Measurements from ENCODE around the gene SRGN.

Gene SRGN

DNA sequence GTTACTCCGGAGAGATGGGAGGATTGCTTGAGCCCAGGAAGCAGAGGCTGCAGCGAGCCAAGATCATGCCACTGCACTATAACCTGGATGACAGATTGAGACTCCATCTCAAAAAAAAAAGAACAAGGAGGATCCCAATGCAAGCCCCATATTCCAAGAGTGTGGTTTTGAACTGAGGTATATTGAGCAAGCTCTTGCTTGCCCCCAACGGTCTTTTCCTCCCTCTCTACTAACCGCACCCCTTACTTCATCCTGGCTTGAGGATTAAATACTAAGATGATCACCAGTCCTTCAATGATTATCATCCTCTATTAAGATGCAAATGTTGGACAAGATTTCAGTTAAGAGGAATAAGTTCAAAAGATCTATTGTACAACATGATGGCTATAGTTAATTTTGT is 12.5 kb upstream of the SRGN start:
- Histone ChIP-seq H3K9ac (ENCODE audit: low read length) (no peak overlapping the region), H3K27ac (ENCODE audit: low read depth, low read length) (no peak overlapping the region), H3K36me3 (ENCODE audit: insufficient read depth, low read length) (no peaks in the 10 kb centered on the region), H3K9me3 (ENCODE audit: low read length) (no peaks in the 10 kb centered on the region), H3K27me3 (ENCODE audit: control insufficient read depth in 1 of 2, insufficient read depth in 2 of 2, low read length in 2 of 2) (no peaks in the 10 kb centered on the region), H3K4me3 (ENCODE audit: low read depth in 1 of 2, low read length in 2 of 2) (no peak overlapping the region), H3K4me1 (ENCODE audit: insufficient read depth, low read length) (no peaks in the 10 kb centered on the region)

GRCh38 chr10:69078311-69078710 is 9.6 kb upstream of the SRGN start:
- Histone ChIP-seq H3K27me3 (ENCODE audit: control insufficient read depth in 1 of 2, insufficient read depth in 2 of 2, low read length in 2 of 2) (no peaks in the 10 kb centered on the region), H3K9ac (ENCODE audit: low read length) (no peak overlapping the region), H3K36me3 (ENCODE audit: insufficient read depth, low read length) (no peaks in the 10 kb centered on the region), H3K4me3 (ENCODE audit: low read depth in 1 of 2, low read length in 2 of 2) (no peak overlapping the region), H3K4me1 (ENCODE audit: insufficient read depth, low read length) (no peaks in the 10 kb centered on the region), H3K9me3 (ENCODE audit: low read length) (no peaks in the 10 kb centered on the region), H3K27ac (ENCODE audit: low read depth, low read length) (no peak overlapping the region)

DNA sequence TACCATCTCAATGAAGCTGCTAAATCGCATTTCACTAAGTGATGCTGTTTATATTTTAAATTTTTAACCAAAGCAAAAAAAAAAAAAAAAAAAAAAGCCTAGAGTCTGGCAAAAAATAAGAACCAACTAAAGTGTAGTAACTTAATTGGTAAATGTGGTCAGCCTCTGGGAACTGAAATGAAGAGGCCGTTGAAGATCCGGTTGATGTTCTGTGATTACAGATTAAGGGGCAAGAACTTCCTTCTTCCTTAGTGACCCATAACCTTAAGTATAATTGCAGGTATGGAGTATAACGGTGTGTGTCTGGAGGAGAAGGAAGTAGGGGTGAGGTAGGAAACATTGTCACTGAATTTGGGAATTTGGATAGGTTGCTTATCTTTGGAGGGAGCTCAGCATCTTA is 7.7 kb upstream of the SRGN start:
- H3K36me3 ChIP-seq (ENCODE audit: insufficient read depth, low read length) = no peaks in the 10 kb centered on the region
- no peaks in the 10 kb centered on the region for H3K4me1 ChIP-seq (ENCODE audit: insufficient read depth, low read length)
- H3K9me3 ChIP-seq (ENCODE audit: low read length) = no peaks in the 10 kb centered on the region
- no peaks in the 10 kb centered on the region for H3K27me3 ChIP-seq (ENCODE audit: control insufficient read depth in 1 of 2, insufficient read depth in 2 of 2, low read length in 2 of 2)
- H3K27ac ChIP-seq (ENCODE audit: low read depth, low read length) = no peak overlapping the region
- no peak overlapping the region for H3K4me3 ChIP-seq (ENCODE audit: low read depth in 1 of 2, low read length in 2 of 2)
- no peak overlapping the region for H3K9ac ChIP-seq (ENCODE audit: low read length)

DNA sequence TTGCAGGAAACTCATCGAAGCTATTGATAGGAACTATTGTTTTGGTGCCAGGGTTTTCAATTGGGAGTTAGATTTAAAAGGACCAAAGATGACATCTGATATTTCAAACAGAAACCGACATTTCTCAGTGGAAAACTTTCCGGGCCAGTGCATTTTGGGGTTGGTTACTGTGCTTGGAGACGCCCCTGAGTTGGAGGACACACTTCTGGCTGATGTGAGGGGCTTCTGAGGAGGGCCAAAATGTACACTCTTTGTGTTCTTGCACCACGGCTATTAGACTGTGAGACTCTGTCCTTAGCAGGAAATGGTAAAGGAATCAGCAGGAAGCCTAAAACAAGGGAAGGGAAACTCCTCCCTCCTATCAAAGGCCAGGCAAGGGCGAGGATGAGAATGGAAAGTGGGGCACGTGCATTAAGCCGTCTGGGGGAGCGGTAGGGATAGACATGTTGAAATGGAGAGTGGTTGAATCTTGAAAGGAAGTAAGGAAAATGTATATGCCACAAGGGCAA is 1.8 kb upstream of the SRGN start:
- no peaks in the 10 kb centered on the region for H3K36me3 ChIP-seq (ENCODE audit: insufficient read depth, low read length)
- H3K4me3 ChIP-seq (ENCODE audit: low read depth in 1 of 2, low read length in 2 of 2) = no peak overlapping the region
- H3K27me3 ChIP-seq (ENCODE audit: control insufficient read depth in 1 of 2, insufficient read depth in 2 of 2, low read length in 2 of 2) = no peaks in the 10 kb centered on the region
- H3K9ac ChIP-seq (ENCODE audit: low read length) = no peak overlapping the region
- no peak overlapping the region for H3K27ac ChIP-seq (ENCODE audit: low read depth, low read length)
- H3K9me3 ChIP-seq (ENCODE audit: low read length) = no peaks in the 10 kb centered on the region
- no peaks in the 10 kb centered on the region for H3K4me1 ChIP-seq (ENCODE audit: insufficient read depth, low read length)

- H3K9ac ChIP-seq (ENCODE audit: low read length) = no peak overlapping the region
Observed at GRCh38 chr10:69088471-69088769, 517 bp downstream of the SRGN start.

DNA sequence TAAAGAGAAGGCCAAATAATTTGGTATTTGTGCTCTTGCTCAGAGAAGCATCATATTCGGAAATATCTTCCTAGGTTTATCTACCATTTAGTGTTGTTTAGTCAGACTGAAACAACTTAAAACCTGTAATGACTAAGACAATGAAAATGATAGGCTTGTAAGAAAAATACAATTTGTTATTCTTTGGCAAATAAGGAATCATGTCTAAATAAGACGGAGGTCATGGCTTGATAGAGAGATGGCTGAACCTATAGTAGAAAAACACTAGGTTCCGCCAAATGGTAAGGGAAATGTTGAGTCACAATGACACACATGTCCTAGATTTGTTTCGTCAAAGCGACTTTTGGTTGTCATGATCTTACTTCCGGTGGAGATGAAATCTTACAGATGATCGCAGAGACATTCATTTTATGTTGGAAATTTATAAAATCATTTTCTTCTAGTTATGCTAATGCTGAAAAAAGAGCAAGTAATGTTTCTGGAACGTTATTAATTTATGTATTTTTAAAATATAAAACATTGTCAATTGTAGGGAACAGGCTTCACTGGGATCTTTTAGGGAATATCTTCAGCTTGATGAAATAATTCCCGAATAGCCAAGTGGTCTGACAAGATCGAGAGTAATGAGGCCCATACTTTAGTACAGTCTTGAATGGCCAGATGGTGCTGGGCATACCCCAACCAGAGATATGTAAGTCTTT is 1.0 kb downstream of the SRGN start:
- Histone ChIP-seq H3K27ac (ENCODE audit: low read depth, low read length) (peak overlapping the region; percentile 52), H3K9ac (ENCODE audit: low read length) (no peak overlapping the region), H3K36me3 (ENCODE audit: insufficient read depth, low read length) (no peaks in the 10 kb centered on the region), H3K4me1 (ENCODE audit: insufficient read depth, low read length) (no peaks in the 10 kb centered on the region), H3K9me3 (ENCODE audit: low read length) (no peaks in the 10 kb centered on the region), H3K4me3 (ENCODE audit: low read depth in 1 of 2, low read length in 2 of 2) (no peak overlapping the region), H3K27me3 (ENCODE audit: control insufficient read depth in 1 of 2, insufficient read depth in 2 of 2, low read length in 2 of 2) (no peaks in the 10 kb centered on the region)

More at GRCh38 chr10:69088471-69088769, 517 bp downstream of the SRGN start:
- no peaks in the 10 kb centered on the region for H3K9me3 ChIP-seq (ENCODE audit: low read length)
- H3K27me3 ChIP-seq (ENCODE audit: control insufficient read depth in 1 of 2, insufficient read depth in 2 of 2, low read length in 2 of 2) = no peaks in the 10 kb centered on the region
- H3K36me3 ChIP-seq (ENCODE audit: insufficient read depth, low read length) = no peaks in the 10 kb centered on the region
- H3K27ac ChIP-seq (ENCODE audit: low read depth, low read length) = peak overlapping the region; percentile 52
- peak overlapping the region in 1 of 2 donors; percentile 19 for H3K4me3 ChIP-seq (ENCODE audit: low read depth in 1 of 2, low read length in 2 of 2)
- no peaks in the 10 kb centered on the region for H3K4me1 ChIP-seq (ENCODE audit: insufficient read depth, low read length)

- Histone ChIP-seq H3K4me1 (ENCODE audit: insufficient read depth, low read length) (no peaks in the 10 kb centered on the region), H3K36me3 (ENCODE audit: insufficient read depth, low read length) (no peaks in the 10 kb centered on the region), H3K9me3 (ENCODE audit: low read length) (no peaks in the 10 kb centered on the region), H3K4me3 (ENCODE audit: low read depth in 1 of 2, low read length in 2 of 2) (no peak overlapping the region), H3K27ac (ENCODE audit: low read depth, low read length) (no peak overlapping the region), H3K27me3 (ENCODE audit: control insufficient read depth in 1 of 2, insufficient read depth in 2 of 2, low read length in 2 of 2) (no peaks in the 10 kb centered on the region), H3K9ac (ENCODE audit: low read length) (no peak overlapping the region)
Observed at GRCh38 chr10:69089638-69090599, 2.0 kb downstream of the SRGN start.

DNA sequence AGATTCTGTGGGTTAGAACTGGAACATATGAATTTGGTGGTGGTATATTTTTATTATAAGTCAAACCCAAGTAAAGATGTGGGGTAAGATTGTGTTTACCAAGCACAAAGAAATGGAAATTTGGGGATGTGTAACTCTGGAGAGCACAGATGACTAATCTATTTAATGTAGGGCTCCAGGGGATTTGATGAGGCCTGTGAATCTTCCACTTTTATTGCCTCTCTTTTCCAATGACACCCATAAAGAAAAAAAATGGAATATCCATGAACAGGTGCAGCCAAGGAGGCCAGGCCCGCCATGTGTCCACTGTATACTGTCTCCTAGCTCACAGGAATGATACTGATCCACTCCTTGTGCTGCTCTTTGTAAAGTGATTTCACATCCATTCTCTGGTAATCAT is 2.8 kb downstream of the SRGN start:
- no peaks in the 10 kb centered on the region for H3K9me3 ChIP-seq (ENCODE audit: low read length)
- no peak overlapping the region for H3K9ac ChIP-seq (ENCODE audit: low read length)
- H3K36me3 ChIP-seq (ENCODE audit: insufficient read depth, low read length) = no peaks in the 10 kb centered on the region
- peak overlapping the region; percentile 36 for H3K27ac ChIP-seq (ENCODE audit: low read depth, low read length)
- H3K4me1 ChIP-seq (ENCODE audit: insufficient read depth, low read length) = no peaks in the 10 kb centered on the region
- H3K4me3 ChIP-seq (ENCODE audit: low read depth in 1 of 2, low read length in 2 of 2) = no peak overlapping the region
- H3K27me3 ChIP-seq (ENCODE audit: control insufficient read depth in 1 of 2, insufficient read depth in 2 of 2, low read length in 2 of 2) = no peaks in the 10 kb centered on the region

DNA sequence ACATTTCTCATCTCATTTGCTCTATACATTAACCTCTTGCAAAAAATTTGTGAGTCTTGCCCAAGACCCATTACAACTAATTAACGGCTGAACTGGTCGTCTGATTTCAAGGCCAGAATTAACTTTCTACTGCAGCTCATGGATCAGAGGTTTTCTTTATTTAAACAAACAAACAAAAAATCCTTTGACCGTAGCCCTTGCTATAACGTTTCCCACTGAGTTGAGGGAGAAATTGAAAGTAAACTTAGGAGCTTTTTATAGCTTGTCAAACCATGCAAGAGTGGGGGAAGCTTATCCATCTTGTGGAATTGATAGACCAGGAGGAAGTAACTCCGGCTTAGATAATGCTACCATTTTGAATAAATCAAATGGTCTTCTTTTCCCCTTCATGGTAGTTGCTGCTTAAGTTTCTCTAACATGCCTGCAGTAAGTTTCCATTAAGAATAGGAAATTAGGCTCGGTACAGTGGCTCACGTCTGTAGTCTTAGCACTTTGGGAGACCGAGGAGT is 3.3 kb downstream of the SRGN start:
- Histone ChIP-seq H3K4me3 (ENCODE audit: low read depth in 1 of 2, low read length in 2 of 2) (no peak overlapping the region), H3K27ac (ENCODE audit: low read depth, low read length) (no peak overlapping the region), H3K9ac (ENCODE audit: low read length) (no peak overlapping the region)

DNA sequence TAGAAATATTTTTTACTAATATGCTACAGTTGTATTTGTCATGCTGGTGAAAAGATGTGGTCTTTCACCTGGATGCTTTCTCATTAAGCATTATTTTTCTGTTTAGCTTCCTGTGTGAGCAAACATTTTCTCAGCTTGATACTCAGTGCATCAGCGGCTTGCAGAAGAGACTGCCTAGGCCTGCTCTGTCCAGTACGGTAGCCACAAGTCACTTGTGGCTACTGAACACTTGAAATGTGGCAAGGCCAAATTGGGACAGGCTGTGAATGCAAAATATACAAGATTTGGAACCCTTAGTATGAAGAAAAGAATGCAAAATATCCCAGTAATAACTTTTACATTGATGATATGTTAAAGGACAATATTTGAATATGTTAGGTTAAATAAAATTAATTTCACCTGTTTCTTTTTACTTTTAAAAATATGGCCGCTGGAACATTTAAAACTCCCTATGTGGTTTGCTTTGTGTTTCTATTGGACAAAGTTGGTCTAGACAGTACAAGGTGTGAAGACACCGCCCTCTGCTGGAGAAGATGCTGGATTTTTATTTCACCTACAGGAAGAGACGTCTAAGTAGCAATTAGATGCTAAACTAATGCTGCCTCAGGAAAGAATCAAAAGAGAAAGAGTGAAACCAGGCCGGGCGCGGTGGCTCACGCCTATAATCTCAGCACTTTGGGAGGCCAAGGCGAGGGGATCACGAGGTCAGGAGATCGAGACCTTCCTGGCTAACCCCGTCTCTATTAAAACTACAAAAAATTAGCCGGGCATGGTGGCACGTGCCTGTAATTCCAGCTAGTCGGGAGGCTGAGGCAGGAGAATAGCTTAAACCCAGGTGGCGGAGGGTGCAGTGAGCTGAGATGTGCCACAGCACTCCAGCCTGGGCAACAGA is 5.3 kb downstream of the SRGN start:
- no peaks in the 10 kb centered on the region for H3K4me1 ChIP-seq (ENCODE audit: insufficient read depth, low read length)
- H3K9ac ChIP-seq (ENCODE audit: low read length) = no peak overlapping the region
- no peak overlapping the region for H3K27ac ChIP-seq (ENCODE audit: low read depth, low read length)
- H3K4me3 ChIP-seq (ENCODE audit: low read depth in 1 of 2, low read length in 2 of 2) = no peak overlapping the region
- H3K27me3 ChIP-seq (ENCODE audit: control insufficient read depth in 1 of 2, insufficient read depth in 2 of 2, low read length in 2 of 2) = no peaks in the 10 kb centered on the region
- H3K9me3 ChIP-seq (ENCODE audit: low read length) = no peaks in the 10 kb centered on the region
- H3K36me3 ChIP-seq (ENCODE audit: insufficient read depth, low read length) = no peaks in the 10 kb centered on the region

More for the DNA sequence above, 3.3 kb downstream of the SRGN start:
- no peaks in the 10 kb centered on the region for H3K9me3 ChIP-seq (ENCODE audit: low read length)
- H3K27me3 ChIP-seq (ENCODE audit: control insufficient read depth in 1 of 2, insufficient read depth in 2 of 2, low read length in 2 of 2) = no peaks in the 10 kb centered on the region
- no peaks in the 10 kb centered on the region for H3K36me3 ChIP-seq (ENCODE audit: insufficient read depth, low read length)
- no peaks in the 10 kb centered on the region for H3K4me1 ChIP-seq (ENCODE audit: insufficient read depth, low read length)

DNA sequence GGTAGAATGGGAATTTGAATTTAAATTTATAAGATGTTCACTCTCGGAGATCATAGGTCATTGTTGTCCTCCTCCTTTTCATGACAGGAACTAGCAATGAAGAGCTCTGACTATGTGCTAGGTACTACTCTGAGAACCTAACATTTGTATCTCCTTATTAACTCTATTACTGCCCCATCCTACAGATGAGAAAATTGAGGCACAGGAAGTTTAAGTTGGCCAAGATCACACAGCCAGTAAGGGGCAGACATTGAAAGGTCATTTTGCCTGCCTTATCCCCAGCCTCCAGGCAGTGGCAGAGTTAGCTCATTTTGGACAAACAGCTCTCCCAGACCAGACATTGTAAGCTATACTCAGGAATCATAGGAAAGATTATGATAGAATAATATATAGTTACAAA is 6.0 kb downstream of the SRGN start:
- Histone ChIP-seq H3K4me3 (ENCODE audit: low read depth in 1 of 2, low read length in 2 of 2) (no peak overlapping the region), H3K4me1 (ENCODE audit: insufficient read depth, low read length) (no peaks in the 10 kb centered on the region), H3K27ac (ENCODE audit: low read depth, low read length) (no peak overlapping the region), H3K36me3 (ENCODE audit: insufficient read depth, low read length) (no peaks in the 10 kb centered on the region), H3K9ac (ENCODE audit: low read length) (no peak overlapping the region), H3K9me3 (ENCODE audit: low read length) (no peaks in the 10 kb centered on the region), H3K27me3 (ENCODE audit: control insufficient read depth in 1 of 2, insufficient read depth in 2 of 2, low read length in 2 of 2) (no peaks in the 10 kb centered on the region)
